Astrocyte (in vitro differentiated cells and primary cell): Measurements from ENCODE around the gene ARRDC1.

Experiments used
- EZH2 ChIP-seq: IDR thresholded peaks from 2 replicates; pipeline ENCODE4 v1.6.1; 2012; ENCODE audit warnings: mild to moderate bottlenecking, low read length, inconsistent platforms; ENCODE audit not compliant: insufficient read depth
- TF ChIP-seq, protein P1 (sequence below): IDR thresholded peaks from 2 replicates; pipeline ENCODE4 v1.5.1; 2011; ENCODE audit warnings: low read depth, mild to moderate bottlenecking, inconsistent platforms, low read length, moderate library complexity; ENCODE audit not compliant: insufficient read depth

- TF ChIP-seq, protein P1, sequence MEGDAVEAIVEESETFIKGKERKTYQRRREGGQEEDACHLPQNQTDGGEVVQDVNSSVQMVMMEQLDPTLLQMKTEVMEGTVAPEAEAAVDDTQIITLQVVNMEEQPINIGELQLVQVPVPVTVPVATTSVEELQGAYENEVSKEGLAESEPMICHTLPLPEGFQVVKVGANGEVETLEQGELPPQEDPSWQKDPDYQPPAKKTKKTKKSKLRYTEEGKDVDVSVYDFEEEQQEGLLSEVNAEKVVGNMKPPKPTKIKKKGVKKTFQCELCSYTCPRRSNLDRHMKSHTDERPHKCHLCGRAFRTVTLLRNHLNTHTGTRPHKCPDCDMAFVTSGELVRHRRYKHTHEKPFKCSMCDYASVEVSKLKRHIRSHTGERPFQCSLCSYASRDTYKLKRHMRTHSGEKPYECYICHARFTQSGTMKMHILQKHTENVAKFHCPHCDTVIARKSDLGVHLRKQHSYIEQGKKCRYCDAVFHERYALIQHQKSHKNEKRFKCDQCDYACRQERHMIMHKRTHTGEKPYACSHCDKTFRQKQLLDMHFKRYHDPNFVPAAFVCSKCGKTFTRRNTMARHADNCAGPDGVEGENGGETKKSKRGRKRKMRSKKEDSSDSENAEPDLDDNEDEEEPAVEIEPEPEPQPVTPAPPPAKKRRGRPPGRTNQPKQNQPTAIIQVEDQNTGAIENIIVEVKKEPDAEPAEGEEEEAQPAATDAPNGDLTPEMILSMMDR: peak; percentile 69
- TF ChIP-seq EZH2: no peak
These were observed 26.8 kb upstream of the ARRDC1 start, which contains the start of gene DPH7 for GRCh38 chr9:137578518-137579258.
